Endothelial cell of umbilical vein (primary cell): ENCODE results near the gene SMC3. TPM values are rescaled to one million over a fixed set of nuclear protein-coding genes. Genes with fewer than 3 reads are reported as not detected.

Experiments
- BruUV-seq: library from RNA; stranded (reverse); fragments of 400-500 nt; replicated peaks from 2 replicates; lab custom pipeline; 2021; lab: Mats Ljungman, UMichigan
- CTCF ChIA-PET: fragments of 300-600, 350-600 bp; sonication (Branson Sonifier 250); formaldehyde crosslinking; loops from one replicate; lab custom pipeline; 2021; ENCODE audit warnings: antibody characterized with exemption, inconsistent platforms; lab: Charles Lee
- POLR2A ChIA-PET: fragments of 300-600, 350-600 bp; sonication (Branson Sonifier 250); formaldehyde crosslinking; loops from one replicate; lab custom pipeline; 2021; ENCODE audit warnings: antibody characterized with exemption, inconsistent platforms; lab: Charles Lee
- DNase-seq: peaks from one replicate; pipeline ENCODE4 v3.0.0-alpha.2; 2011; ENCODE audit warnings: low read depth, low spot score
- FAIRE-seq: peaks from 2 replicates; lab custom pipeline; 2011; peaks lifted over from hg19 to GRCh38; lab: Jason Lieb, UNC
- H2AFZ ChIP-seq: 2 replicates; pipeline ENCODE4 v1.6.0; 2012; ENCODE audit warnings: low read depth, low read length, control low read depth, inconsistent platforms
- H3K27ac ChIP-seq: 2 replicates; pipeline ENCODE4 v1.5.1; 2011; ENCODE audit warnings: low read depth, mild to moderate bottlenecking, control low read depth, low read length, moderate library complexity; ENCODE audit not compliant: insufficient read depth
- H3K27me3 ChIP-seq, 2 experiments: 2 replicates each; pipeline versions ENCODE4 v1.6.0 to v1.6.1; 2011; ENCODE audit warnings: low read length in 2 of 2, mixed read lengths in 1 of 2; ENCODE audit not compliant: control insufficient read depth in 2 of 2, insufficient read depth in 2 of 2
- H3K36me3 ChIP-seq, 2 experiments: 2 replicates in 1 of 2; 3 replicates in 1 of 2; pipeline ENCODE4 v1.5.1; 2011; ENCODE audit warnings: low read length in 2 of 2, mild to moderate bottlenecking in 1 of 2, moderate library complexity in 1 of 2; ENCODE audit not compliant: control insufficient read depth in 2 of 2, insufficient read depth in 2 of 2; ENCODE audit errors: extremely low read depth in 1 of 2
- H3K4me1 ChIP-seq: 3 replicates; pipeline ENCODE4 v1.5.1; 2011; ENCODE audit warnings: mild to moderate bottlenecking, low read length; ENCODE audit not compliant: control insufficient read depth, insufficient read depth; ENCODE audit errors: extremely low read depth
- H3K4me2 ChIP-seq: 2 replicates; pipeline ENCODE4 v1.6.1; 2011; ENCODE audit warnings: low read length, control low read depth, mixed read lengths; ENCODE audit not compliant: insufficient read depth
- H3K4me3 ChIP-seq, 3 experiments: fragments of 200-600 bp in 1 of 3; sonication (generic), shearing (Covaris generic) in 1 of 3; replicated peaks in 1 of 3; 2 replicates each; pipeline ENCODE4 v1.5.1; 2011 to 2016; ENCODE audit warnings: control low read depth in 3 of 3, low read length in 3 of 3, mild to moderate bottlenecking in 2 of 3, inconsistent platforms in 1 of 3, low read depth in 1 of 3, moderate library complexity in 1 of 3; ENCODE audit not compliant: insufficient read depth in 1 of 3
- H3K79me2 ChIP-seq: 2 replicates; pipeline ENCODE4 v1.6.0; 2012; ENCODE audit warnings: low read length, inconsistent platforms; ENCODE audit not compliant: control insufficient read depth, insufficient read depth
- H3K9ac ChIP-seq: replicated peaks from 2 replicates; pipeline ENCODE3; 2011; ENCODE audit warnings: low read length, control low read depth; ENCODE audit not compliant: insufficient read depth; ENCODE audit errors: extremely low read depth
- H3K9me1 ChIP-seq: replicated peaks from 3 replicates; pipeline ENCODE4 v1.6.0; 2011; ENCODE audit warnings: mild to moderate bottlenecking, low read length; ENCODE audit not compliant: control insufficient read depth, insufficient read depth; ENCODE audit errors: extremely low read depth
- H3K9me3 ChIP-seq: replicated peaks from 2 replicates; pipeline ENCODE4 v1.5.1; 2012; ENCODE audit warnings: low read length, inconsistent platforms; ENCODE audit not compliant: control insufficient read depth, insufficient read depth
- H4K20me1 ChIP-seq: replicated peaks from 2 replicates; pipeline ENCODE3; 2011; ENCODE audit warnings: mild to moderate bottlenecking, low read length; ENCODE audit not compliant: control insufficient read depth, insufficient read depth; ENCODE audit errors: extremely low read depth
- EZH2 ChIP-seq: IDR thresholded peaks from 2 replicates; pipeline ENCODE4 v1.6.1; 2012; ENCODE audit warnings: borderline replicate concordance, low read depth, mild to moderate bottlenecking, moderate library complexity, low read length, inconsistent platforms; ENCODE audit not compliant: severe bottlenecking
- FOS ChIP-seq: IDR thresholded peaks from 2 replicates; pipeline ENCODE4 v1.6.1; 2011; ENCODE audit warnings: mild to moderate bottlenecking, low read length, moderate library complexity, borderline replicate concordance; ENCODE audit not compliant: insufficient read depth
- MYC ChIP-seq: IDR thresholded peaks from one replicate; pipeline ENCODE4 v1.6.1; 2011; ENCODE audit warnings: mild to moderate bottlenecking, low read depth, low read length
- POLR2A ChIP-seq: IDR thresholded peaks from 2 replicates; pipeline ENCODE4 v1.6.1; 2012; ENCODE audit warnings: low read depth, mild to moderate bottlenecking, control low read depth, low read length
- dilution Hi-C: fragments of 300-500 bp; cut with MboI; formaldehyde crosslinking; loops from one replicate; pipeline ENCODE4 v1.15.0; 2019; ENCODE audit warnings: low sequenced_read_pairs; ENCODE audit not compliant: extremely low pct_ligation_motif_present
- intact Hi-C: fragments of 100-400 bp; cut with micrococcal nuclease; formaldehyde crosslinking; loops from one replicate; pipeline ENCODE4 v1.10.0; 2022
- polyA plus RNA-seq, 4 experiments: library from polyadenylated mRNA; depleted of rRNA in 3 of 4; stranded (reverse) in 3 of 4; unstranded in 1 of 4; fragments of >200 nt; gene quantifications; 2 replicates each; pipeline versions ENCODE4 v1.2.1 to v1.2.3, GENCODE V29; 2011 to 2012; ENCODE audit warnings: missing spikeins in 1 of 4
- total RNA-seq: library from RNA; stranded (reverse); gene quantifications from 2 replicates; pipeline ENCODE4 v1.2.3, GENCODE V29; 2021
- TF ChIP-seq, protein P1 (sequence below), 2 donors: IDR thresholded peaks; 1 replicate in 1 of 2; 2 replicates in 1 of 2; pipeline ENCODE4 v1.5.1; 2011; ENCODE audit warnings: low read length in 2 of 2, mild to moderate bottlenecking in 2 of 2, moderate library complexity in 2 of 2, control low read depth in 1 of 2, inconsistent platforms in 1 of 2, low read depth in 1 of 2; ENCODE audit not compliant: insufficient read depth in 1 of 2; ENCODE audit errors: extremely low read depth in 1 of 2

The SMC3 gene
- total and polyA plus RNA-seq, 2 donors (not counting 3 experiments of a cell fraction or from before 2014, with no cell fraction given), result 5.5 to 44.2 TPM

DNA sequence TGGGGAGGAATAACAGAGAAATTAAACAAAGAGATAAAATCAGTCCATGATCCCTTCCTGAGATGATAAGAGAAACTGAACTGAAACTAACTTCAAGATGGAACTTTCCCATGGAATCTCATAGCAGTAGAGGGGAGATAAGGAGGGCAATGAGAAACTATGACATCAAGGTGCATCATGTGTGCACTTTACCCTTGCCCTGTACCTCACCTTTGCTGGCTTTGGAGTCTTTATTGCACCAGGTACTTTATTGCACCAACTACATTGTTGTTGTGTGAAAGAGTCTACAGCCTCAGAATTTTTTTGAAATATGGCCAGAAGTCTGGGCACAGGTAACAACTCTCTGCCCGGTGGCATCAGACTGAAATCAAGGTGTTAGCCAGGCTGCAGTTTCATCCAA is 11.2 kb upstream of the SMC3 start:
- H3K4me1 ChIP-seq, result no peaks in the 10 kb centered on the region
- no peaks in the 10 kb centered on the region for H4K20me1 ChIP-seq
- H3K79me2 ChIP-seq, result no peaks in the 10 kb centered on the region
- CTCF ChIA-PET, result no interaction called here
- no peaks in the 10 kb centered on the region for H3K36me3 ChIP-seq
- no peak overlapping the region for H2AFZ ChIP-seq
- no peak overlapping the region for H3K27ac ChIP-seq
- DNase-seq (no peak), FAIRE-seq (no peak)
- H3K9me1 ChIP-seq, result no peaks in the 10 kb centered on the region
- POLR2A ChIA-PET, result no interaction called here
- no peak for TF ChIP-seq POLR2A
- TF ChIP-seq, protein P1, sequence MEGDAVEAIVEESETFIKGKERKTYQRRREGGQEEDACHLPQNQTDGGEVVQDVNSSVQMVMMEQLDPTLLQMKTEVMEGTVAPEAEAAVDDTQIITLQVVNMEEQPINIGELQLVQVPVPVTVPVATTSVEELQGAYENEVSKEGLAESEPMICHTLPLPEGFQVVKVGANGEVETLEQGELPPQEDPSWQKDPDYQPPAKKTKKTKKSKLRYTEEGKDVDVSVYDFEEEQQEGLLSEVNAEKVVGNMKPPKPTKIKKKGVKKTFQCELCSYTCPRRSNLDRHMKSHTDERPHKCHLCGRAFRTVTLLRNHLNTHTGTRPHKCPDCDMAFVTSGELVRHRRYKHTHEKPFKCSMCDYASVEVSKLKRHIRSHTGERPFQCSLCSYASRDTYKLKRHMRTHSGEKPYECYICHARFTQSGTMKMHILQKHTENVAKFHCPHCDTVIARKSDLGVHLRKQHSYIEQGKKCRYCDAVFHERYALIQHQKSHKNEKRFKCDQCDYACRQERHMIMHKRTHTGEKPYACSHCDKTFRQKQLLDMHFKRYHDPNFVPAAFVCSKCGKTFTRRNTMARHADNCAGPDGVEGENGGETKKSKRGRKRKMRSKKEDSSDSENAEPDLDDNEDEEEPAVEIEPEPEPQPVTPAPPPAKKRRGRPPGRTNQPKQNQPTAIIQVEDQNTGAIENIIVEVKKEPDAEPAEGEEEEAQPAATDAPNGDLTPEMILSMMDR (IDR thresholded peaks at IDR 0.05; ENCODE audit: extremely low read depth in 1 of 2, insufficient read depth in 1 of 2, low read depth in 1 of 2, low read length in 2 of 2), result no peak
- TF ChIP-seq MYC, result no peak
- no peak for TF ChIP-seq EZH2
- TF ChIP-seq FOS, result no peak
- BruUV-seq, result no TSS peak
- dilution Hi-C loops, result no loop called here
- no peak overlapping the region for H3K9ac ChIP-seq
- no peak overlapping the region for H3K4me3 ChIP-seq
- no peaks in the 10 kb centered on the region for H3K9me3 ChIP-seq
- intact Hi-C loops, result loop anchor here (5.0 kb wide), 1 partner anchor 1761 kb away; no protein-coding TSS in a partner anchor
- no peak overlapping the region for H3K4me2 ChIP-seq
- peaks cover 2% of the 10 kb centered on the region in 2 experiments for H3K27me3 ChIP-seq
